Sigmoid colon (tissue), 3 donors: ENCODE data around the gene MINK1.

ENCODE experiments used
- CTCF ChIP-seq, 4 experiments: fragments of 450-650 bp in 3 of 4; fragments of 200-600 bp in 1 of 4; IDR thresholded peaks; one replicate each; pipeline ENCODE4 v1.5.1; 2016 to 2019; ENCODE audit warnings: antibody characterized with exemption in 4 of 4, mild to moderate bottlenecking in 3 of 4, moderate library complexity in 2 of 4
- POLR2A ChIP-seq, 2 donors: fragments of 450-650 bp; IDR thresholded peaks; one replicate each; pipeline ENCODE4 v1.6.1; 2016; ENCODE audit warnings: antibody characterized with exemption in 2 of 2, mild to moderate bottlenecking in 2 of 2, moderate library complexity in 2 of 2

DNA sequence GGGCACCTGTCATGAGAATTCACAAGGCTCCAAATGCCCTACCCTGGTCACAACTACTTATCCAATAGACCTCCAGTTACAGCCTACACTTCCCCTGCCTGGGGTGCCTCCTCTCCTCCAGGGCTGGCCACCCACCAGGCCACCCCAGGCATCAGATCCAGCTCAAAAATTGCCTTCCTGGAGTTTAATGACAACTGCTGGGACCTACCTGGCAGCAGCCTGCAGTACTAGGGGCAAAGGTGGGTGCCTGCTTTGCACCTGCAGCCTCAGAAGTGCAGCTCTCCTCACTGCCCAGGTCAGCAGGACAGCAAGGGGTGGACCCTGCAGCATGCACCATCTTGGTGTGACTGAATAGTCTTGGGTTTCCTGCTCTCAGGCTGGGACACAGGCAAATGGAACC is 102.5 kb downstream of the MINK1 start:
- TF ChIP-seq CTCF (IDR thresholded peaks at IDR 0.05) (no peak), POLR2A (IDR thresholded peaks at IDR 0.05) (no peak)
